NCI-H1694 (cell line): ENCODE measurements around the gene PTPN3.
A peak's percentile ranks its signal among the peaks of the same experiment; 100 is the strongest.

Experiments
- DNase-seq: peaks from one replicate; lab custom pipeline; 2025; lab: John Stamatoyannopoulos, UW

The PTPN3 gene

GRCh38 chr9:109475526-109475925, 22.6 kb downstream of the PTPN3 start:
- DNase-seq: no peak

GRCh38 chr9:109474944-109475343, 23.2 kb downstream of the PTPN3 start:
- no peak for DNase-seq

- DNase-seq: no peak
Measured at GRCh38 chr9:109474170-109474569, 23.9 kb downstream of the PTPN3 start.

DNA sequence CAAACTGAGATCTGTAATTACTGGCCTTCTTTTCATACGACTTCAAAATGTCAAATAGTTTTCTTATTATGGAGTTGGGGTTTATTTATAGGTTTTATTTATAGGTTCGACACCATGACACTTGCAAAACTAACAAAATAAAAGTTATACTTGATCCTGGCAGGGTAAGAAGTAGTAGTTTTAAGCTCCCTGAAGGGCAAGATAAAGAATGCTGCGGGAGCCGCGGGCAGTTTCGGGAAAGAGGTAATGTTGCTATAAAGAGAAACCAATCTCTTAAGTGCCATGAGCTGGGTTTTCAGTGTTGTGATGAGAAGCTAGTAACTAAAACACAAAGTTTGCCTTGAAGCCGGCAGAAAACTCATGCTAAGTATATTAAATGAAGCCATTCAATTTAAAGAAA, 24.8 kb downstream of the PTPN3 start:
- DNase-seq: no peak

- DNase-seq: peak; percentile 6
Measured at GRCh38 chr9:109471475-109472393, 26.4 kb downstream of the PTPN3 start.

DNA sequence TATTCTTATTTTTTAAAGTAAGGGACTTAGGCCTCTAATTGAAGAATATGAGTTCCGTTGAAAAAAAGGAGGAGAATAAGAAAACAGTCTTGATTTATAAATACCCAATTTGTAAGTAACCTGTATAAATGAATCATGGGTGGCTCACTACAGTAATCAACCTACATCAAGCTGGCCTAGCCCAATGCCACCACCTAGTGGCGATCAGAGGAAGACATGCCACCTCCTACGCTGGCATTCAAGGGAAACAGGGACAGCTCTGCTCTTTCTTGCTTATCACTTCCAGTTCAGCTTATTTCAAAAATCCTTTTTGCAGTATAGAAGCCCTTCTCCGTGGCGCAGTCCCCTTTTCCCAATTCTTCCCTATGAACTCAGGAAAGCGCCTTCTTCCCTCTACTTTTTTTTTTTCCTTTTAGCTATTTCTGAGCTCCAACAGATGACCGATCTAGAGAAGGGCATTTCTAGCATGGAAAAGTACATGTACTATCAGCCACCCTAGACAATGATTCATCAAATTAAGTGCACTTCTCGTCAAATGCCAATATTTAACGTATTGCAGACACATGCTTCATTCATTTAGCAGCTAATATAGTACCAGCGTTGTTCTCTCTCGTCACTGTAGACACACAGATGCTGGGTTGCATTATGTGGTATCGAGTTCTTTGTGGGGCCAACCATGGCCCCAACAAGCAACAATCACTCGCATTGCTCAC, 28.3 kb downstream of the PTPN3 start:
- peak; percentile 65 for DNase-seq

- DNase-seq: no peak
Measured at GRCh38 chr9:109468927-109469326, 29.2 kb downstream of the PTPN3 start.

DNA sequence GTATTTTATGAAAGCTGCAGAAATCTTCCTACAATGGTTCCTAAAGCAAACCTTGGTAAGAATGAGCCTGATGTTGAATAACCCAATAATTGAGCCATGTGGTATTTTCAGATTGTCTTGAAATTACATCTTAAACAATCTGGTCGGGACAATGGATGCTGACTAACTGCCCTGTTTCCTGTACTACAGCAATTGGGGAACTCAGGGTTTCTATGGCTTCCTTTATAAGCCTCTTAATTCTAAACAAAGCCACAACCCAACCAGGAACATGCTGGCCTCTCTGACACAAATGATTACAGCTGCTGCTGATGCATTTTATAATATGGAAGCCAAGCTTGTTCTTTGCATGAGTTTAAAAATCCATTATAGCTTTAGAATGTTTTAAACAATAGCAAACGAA, 30.2 kb downstream of the PTPN3 start:
- no peak for DNase-seq

DNA sequence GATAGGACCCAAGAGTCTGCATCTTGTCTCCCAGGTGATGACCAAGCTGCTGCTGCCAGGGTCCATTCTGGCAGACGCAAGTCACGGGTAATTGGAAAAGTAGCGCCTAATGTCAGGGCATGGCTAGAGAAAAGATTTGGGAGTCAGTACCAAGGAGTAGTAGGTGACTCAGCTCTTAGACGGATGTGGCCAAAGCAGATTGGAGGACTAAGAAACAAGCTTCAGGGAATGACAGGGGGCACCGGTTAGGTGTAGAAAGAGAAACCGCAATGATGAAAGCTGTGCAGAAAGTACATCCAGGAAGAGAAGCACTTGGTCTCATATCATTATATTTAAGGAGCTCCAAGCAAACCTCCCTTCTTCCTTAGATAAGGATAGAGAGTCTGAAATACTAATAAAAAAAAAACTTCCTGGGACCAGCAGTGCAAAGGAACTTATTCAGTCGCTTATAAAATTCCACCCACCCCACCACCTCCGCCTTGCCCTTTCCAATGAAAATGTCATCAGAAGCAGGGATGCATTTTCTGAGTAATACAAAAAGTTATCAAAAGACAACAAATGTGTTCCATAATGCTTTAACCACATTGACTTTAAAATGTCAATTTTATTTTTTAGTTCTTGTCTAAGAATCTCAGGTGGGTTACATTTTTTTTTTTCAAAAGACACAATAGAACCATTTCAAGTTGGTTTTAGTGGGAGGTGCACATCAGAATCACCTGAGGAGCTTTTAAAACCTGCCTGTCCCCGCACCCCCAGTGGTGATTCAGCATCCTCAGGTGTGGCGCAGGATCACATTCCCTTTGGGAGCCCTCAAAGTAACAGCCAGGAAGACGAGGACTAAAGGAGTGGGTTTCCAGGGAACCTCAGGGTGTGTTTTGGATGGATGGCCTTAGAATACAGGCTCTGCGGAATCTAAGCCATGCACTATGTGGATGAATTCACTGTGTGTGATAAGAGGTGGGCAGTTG, 31.2 kb downstream of the PTPN3 start:
- DNase-seq: no peak

- no peak for DNase-seq
Measured at GRCh38 chr9:109463924-109464625, 34.0 kb downstream of the PTPN3 start.

- DNase-seq: no peak
Measured at GRCh38 chr9:109460576-109460975, 37.5 kb downstream of the PTPN3 start.

- no peak for DNase-seq
Measured at GRCh38 chr9:109459423-109459822, 38.7 kb downstream of the PTPN3 start.

- no peak for DNase-seq
Measured at GRCh38 chr9:109458453-109459211, 39.5 kb downstream of the PTPN3 start.

GRCh38 chr9:109456811-109457210, 41.3 kb downstream of the PTPN3 start:
- DNase-seq: no peak

DNA sequence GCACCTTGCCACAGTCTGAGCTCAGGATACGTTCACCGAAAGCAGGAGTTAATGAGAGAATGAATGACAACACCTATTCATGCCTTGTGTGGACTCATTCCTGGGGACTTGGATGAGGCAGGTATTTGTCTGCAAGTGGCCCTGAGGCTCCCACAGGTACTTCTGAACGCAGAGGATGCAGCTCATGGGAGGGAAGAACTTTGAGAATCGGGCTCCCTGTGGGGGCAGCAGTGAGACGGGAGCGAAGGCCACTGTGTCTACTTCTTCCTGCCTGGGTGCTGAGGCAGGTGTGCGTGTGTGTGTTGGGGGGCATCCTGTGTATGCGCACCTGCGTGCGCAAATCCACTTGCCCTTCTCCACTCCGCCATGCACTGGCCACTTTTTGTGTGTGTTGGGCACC, 42.2 kb downstream of the PTPN3 start:
- DNase-seq: no peak

DNA sequence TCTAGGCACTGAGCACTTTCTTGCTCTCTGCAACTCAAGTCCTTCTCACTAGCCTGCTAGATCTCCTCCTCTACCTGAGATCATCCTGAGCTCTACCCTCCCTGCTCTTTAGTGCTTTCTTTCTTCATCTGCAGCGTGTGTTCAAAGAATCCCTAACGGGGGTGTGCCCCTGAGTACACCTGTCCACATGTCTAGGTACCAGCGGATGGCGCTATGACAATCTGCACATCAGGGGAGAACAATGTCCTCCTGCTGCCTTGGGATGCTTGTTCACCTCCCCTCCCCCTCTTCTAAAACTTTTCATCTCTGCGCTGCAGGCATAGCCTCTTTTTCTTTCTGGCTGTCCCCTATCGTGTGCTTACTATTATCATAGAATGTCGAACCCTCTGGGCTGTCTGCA, 42.7 kb downstream of the PTPN3 start:
- no peak for DNase-seq

DNA sequence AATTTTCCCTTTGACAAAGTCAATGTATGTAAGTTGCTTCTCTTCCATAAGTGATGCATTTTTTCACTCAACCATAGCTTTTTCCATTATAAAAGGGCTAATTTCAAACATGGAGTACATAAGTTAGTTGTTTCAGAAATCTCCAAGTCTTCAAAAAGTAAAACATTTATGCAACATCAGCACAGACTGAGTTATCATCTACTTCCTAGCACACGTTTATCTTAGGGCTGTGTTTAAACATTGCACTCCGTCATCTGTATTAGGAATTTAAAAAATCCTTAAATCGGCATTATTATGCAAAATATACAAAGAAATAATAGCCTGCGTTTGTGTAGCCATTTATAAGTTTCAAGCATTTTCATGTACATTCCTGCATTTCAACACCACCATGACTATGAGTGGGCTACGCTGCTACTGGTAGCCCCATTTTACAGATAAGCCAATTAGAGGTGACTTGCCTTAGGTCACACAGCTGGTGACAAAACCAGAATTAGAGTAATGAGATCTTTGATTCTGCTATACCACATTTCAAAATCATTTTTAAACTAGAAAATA, 43.4 kb downstream of the PTPN3 start:
- DNase-seq: no peak

GRCh38 chr9:109454041-109454440, 44.1 kb downstream of the PTPN3 start:
- no peak for DNase-seq

- DNase-seq: no peak
Measured at GRCh38 chr9:109453210-109453842, 44.8 kb downstream of the PTPN3 start.

- DNase-seq: no peak
Measured at GRCh38 chr9:109452761-109453160, 45.3 kb downstream of the PTPN3 start.
